ENCODE results near the gene CST4.
"Not testable (repeated sequence)": the region's sequence is repeated elsewhere in the genome, so short reads cannot be mapped to it uniquely, and the experiment has no call there.

The CST4 gene

GRCh38 chr20:23640018-23640601 is 48.7 kb downstream of the CST4 start:
- no peak for DNase-seq

- no peak for DNase-seq
Measured at GRCh38 chr20:23639490-23639958, 49.3 kb downstream of the CST4 start.

- no peak for DNase-seq
Measured at GRCh38 chr20:23638309-23638708, 50.5 kb downstream of the CST4 start.

- DNase-seq, result peak; percentile 78
Measured at GRCh38 chr20:23637282-23638221, 51.3 kb downstream of the CST4 start, which contains the start of gene CST3. Gene CST3 (minus strand): TSS chr20:23637955. CDS start chr20:23637862, 93 bp downstream.

GRCh38 chr20:23636908-23637281 is 51.9 kb downstream of the CST4 start:
- no peak for DNase-seq

GRCh38 chr20:23636182-23636907 is 52.5 kb downstream of the CST4 start:
- DNase-seq, result no peak

- not testable (repeated sequence) for DNase-seq
Measured at GRCh38 chr20:23635768-23636090, 53.1 kb downstream of the CST4 start.

Measured in amniotic stem cell (primary cell).